Activated T-cell treated with anti-CD3 and anti-CD28 coated beads for 24 hours (primary cell): Measurements from ENCODE around the gene HNRNPM.

Experiments used
- DNase-seq: peaks from one replicate; pipeline ENCODE4 v3.0.0-alpha.2; 2020; ENCODE audit warnings: low read depth

Gene HNRNPM

DNA sequence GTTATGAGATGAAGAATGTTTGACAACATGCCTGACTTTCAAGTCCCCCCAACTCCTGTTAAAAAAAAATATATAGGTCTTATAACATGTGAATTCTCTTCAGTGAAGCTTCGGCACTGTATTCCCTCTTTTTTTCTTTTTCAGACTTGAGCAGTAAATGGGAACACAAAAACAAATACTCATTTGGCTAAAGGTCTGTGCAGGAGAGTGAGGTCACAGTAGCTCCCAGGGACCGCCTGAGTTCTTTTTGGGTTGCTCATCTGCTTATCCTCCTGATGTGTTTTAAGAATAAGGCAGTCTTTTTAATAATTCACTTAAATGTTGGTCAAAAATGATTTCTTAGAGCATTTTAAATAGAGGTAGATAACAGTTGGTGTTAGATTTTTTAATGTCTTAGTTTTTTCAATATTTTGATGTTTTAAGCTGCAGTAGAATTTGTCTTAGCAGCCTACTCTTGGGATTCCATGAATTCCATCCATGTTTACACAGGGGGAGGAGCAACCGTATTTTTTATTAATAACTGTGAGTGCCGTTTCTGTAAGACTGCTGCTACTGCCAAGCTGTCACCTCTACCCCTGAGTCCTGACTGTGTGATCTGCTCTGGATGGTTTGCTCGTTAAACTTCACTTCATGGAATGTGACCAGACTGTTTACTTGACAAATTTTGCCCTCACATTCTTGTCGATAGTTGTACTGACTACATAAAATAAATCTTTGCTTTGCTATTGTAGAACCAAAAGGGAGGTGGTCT lies 14.9 kb downstream of the HNRNPM start:
- DNase-seq: no peak

DNA sequence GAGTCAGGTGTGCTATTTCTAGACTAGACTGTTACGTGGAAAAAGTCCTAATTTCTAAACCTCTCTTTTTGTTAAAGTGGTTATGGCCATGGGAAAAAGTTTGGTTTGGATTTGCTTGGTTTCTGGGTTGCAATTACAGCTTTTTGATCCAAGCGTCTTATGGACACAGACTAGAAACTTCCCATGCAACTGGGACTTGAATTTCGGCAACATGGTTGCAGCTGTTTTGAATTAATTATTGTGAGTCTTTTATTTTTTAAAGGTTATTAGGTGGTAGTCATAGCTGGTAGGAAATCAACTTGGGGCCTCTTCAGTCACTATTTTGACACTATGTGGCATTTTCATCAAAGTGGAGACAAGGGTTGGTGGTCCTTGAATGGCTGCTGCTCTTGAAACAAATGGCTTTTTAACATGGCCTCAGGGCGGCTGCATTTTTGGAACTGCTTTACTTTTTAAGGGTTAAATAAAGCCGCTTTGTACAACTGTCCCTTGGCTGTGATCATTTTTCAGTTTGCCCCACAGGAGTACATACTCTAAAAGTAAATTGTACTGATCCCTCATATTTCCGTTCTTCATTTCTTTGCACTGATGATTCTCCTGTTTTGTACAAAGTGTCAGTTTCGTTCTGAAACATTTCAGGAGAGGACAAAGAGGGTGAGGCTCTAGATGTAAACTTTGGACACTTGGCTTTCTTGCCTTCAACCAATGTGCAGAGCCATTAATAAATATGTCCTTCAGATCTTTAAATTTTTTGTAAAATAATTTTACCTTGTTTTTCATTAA lies 15.9 kb downstream of the HNRNPM start:
- no peak for DNase-seq

DNA sequence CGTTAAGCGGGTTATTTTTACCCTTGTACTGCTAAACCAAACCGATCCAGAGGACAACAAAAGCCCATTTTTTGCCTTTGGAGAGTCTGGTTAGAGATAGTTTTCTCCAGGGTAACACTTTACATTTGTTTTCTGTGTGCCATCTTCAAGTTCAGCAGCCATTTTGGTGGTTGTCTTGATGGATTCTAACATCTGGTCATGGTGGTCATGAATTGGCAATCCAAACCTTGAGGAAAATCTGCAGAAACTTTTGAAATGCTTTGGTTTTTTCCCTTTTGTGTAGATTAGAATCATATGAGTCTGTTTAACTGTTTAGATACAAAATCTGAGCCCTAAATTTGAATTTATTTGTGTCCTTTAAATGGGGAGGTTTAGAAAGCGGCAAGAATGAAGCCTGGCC lies 16.6 kb downstream of the HNRNPM start:
- no peak for DNase-seq

DNA sequence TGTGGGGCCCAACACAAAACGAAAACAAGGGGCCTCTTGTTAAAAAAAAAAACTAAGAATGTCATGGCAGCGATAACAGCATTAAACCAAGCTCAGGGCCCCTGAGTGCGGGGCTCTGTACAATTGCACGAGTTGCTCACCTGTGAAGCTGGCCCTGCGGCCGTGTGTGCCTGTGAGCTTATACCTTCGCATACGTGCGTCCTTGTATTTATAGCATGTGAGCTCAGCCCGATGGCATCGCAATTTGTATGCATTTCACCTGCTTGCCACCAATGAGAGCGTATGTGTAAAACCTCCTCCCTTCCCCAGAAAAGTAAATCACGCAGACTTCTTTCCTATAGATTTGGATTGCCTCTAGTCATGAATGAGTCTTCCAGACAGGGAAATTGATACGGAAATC lies 17.1 kb downstream of the HNRNPM start:
- DNase-seq: no peak

DNA sequence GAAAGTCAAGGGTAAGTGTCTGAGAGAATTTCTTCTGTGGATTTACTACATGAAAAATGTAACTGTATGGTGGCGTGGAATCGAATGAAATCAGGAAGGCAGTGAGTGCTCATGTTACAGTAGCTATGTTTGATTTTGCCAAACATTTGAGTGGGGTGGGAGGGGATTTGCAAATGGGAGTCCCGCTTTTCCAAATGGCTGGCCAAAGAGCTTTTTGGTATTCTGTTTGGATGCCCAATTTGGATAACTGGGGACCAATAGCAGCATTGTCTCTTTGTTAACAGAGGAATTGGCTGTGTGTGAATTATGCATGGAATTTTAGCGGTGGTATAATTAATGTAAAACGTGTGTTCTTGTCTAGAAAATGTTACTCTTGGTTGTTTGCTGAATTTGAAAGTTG lies 17.8 kb downstream of the HNRNPM start:
- DNase-seq: no peak

DNA sequence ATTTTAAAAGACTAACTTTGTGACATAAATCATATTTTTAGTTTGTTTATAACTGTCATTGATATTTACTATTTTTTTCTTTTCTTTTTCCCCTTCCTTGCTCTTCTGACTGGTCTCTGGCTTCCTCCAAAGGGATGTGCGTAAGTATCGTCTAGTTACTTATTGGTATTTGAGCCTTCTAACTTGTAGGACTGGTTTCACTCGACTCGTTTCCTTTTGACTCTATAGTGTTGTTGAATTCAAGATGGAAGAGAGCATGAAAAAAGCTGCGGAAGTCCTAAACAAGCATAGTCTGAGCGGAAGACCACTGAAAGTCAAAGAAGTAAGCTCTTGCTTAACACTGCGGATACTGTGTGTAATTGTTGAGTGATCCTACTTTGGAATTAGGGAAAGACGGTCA lies 18.6 kb downstream of the HNRNPM start:
- no peak for DNase-seq

DNA sequence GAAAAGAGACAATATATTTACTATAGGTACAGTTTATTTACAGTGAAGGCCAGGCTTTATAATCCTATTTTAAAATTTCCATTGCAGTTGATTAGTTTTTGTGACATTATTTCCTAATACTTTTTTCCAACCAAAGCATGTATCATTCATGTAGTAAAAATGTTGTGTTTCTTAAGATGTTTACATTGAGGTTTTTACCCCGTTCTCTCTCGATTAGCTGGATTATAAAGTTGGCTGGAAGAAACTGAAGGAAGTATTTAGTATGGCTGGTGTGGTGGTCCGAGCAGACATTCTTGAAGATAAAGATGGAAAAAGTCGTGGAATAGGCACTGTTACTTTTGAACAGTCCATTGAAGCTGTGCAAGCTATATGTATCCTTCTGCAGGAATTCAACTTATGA lies 21.2 kb downstream of the HNRNPM start:
- DNase-seq: no peak

DNA sequence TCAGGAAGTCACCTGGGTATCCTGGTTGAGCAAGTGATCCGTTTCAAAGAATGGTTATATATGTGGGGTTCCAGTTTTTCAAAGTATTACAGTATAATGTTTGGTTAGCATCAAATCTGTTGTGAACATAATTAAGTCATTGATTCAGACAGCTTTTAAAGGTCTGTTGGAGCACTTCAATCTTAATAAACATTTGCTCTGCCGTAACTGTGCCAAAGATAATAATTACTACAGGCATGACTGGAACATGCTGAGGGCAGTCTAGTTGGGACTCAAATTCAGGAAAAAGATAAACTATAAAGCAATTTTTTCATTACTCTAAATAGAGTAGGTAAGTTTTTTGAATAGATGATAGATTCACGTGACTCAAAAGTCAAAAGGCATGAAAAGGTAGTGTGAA lies 23.3 kb downstream of the HNRNPM start:
- DNase-seq: no peak

DNA sequence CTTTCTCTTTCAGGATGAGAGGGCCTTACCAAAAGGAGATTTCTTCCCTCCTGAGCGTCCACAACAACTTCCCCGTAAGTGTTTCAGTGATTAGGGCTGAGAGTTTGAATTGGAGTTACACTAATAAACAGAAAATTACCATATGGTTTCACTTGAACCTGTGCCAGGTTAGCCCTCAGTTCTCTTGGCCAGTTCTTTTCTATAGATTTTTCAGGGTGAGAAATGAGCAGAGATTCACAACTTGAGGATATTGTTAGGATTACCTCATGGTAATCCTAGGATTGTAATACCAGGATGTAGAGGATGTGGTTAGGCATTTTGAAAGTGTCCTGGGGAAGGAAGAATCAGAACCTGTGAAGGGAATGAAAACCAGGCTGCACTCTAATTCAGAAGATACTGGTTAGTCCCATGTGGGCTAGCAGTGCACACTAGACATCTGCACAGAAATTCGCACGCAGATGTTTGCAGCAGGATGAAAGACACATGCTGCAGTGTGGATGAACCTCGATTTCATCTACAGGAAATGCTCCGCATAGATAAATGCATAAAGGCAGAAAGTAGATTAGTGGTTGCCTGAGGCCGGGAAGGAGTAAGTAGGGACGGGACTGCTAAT lies 24.1 kb downstream of the HNRNPM start:
- no peak for DNase-seq

DNA sequence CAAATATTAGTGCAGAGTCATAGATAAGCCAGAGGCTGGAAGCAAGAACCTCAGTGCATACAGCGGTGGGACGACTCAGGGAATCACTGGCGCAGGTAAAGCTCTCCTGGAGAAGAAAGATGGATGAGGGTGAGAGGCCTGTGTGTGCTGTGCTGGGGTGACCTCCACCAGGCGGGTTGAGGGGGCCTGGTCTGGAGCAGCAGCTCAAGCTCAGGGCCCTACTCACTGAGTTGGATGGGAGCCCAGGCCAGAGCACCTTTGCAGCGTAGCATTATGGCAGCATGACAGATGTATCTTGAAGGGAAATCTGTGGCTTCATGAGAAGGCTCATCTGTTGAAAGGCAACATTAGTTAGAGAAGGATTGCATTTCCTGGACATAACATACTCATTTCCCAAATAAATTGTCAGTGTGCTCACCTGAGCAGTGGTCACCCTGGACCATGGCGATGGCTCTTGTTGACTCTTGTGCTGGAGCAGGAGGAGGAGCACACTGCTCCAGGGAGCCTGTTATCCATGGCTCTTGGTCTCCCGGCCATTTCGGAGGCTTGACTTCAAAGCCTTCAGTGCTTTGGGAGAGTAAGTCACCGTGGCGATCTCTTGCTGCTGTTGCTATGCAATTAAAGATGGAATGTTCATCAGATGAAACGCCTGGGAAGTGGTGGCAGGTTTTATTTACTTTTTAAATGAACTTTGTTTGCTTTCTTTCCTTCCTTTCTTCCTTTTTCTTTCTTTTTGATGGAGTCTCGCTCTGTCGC lies 25.0 kb downstream of the HNRNPM start:
- DNase-seq: no peak

DNA sequence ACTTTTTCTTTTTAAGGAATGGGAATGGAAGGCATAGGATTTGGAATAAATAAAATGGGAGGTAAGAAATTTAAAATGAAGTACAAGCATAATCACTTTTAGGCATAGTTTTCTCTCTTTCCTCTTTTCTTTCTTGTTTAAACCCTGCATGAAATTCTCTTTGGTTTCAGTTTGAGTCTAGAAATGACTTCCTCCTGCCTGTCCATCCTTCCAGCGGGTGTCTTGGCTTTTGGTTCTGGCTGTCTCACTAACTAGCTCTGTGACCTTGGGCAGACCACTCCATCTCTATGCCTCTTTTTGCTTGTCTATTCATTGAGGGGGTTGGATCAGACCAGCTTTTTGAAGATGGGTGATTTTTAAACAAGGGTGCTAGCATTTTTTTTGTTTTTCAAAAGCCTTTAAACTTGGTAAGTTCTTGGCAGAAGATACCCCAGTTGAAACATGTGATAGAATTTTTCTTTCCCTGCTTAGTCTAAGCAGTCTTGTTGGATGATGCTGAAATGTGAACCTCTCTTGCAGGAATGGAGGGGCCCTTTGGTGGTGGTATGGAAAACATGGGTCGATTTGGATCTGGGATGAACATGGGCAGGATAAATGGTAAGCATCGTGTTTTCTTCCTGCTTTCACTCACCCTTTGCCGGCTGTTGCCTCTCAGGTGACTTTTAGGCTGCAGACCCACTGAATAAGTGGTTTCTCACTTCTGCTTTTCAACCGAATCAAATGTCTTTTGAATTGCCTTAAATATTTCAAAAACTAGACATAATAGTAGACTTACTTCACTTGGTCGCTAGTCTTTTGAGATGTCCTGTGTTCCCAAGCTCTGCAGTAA lies 29.1 kb downstream of the HNRNPM start:
- no peak for DNase-seq

DNA sequence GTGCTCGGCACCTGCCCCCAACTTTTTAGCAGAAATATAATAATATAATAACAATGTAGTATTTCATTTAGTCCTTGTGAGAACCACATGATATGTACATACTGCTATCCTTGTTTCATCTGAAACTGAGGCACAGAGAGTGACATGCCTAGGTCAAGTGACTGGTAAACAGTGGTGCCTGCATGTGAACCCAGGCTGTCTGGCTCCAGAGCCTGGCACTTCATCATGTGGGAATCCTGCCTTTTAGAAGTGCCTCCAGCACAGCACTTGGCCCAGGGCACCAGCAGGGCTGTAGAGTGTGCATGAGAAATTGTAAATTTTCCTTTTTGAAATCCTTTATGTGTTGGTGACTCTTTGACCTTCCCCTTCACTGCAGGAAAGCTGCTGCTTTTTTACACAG lies 30.2 kb downstream of the HNRNPM start:
- no peak for DNase-seq

DNA sequence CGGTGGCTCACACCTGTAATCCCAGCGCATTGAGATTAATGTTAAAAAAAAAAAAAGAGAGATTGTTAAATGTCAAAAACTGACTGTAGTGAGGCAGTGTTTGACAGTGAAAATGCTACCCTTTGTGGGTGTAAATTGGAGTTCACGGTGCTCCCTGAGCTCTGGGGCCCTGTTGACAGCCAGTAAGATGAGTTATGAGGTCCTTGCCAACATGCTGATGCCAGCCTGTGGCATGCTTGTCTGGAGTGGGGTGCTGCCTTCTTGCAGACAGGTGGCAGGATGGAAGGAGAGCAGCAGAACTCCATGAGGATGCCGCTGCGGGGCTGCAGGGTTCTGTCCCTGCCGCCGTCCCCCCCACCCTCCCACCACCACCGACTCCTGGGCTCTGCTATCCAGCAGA lies 31.7 kb downstream of the HNRNPM start:
- DNase-seq: no peak

DNA sequence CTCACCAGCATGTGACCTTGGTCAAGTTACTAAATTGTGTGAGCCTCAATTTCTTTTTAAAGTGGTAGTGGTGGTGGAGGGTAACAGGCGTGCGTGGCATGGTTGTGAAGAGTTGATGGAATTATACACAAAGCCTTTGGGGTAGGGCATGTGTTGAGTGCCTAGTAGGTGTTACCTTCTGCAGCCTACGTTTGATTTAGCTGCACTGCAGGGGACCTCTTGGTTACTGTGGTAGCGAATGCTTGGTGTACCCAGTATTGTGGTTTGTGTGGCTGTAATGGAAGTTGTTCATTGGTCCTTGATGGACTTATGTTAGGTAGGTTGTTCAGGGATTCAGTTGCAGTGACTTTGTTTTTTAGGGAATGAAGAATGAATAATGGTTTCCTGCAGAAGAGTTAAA lies 33.1 kb downstream of the HNRNPM start:
- no peak for DNase-seq

DNA sequence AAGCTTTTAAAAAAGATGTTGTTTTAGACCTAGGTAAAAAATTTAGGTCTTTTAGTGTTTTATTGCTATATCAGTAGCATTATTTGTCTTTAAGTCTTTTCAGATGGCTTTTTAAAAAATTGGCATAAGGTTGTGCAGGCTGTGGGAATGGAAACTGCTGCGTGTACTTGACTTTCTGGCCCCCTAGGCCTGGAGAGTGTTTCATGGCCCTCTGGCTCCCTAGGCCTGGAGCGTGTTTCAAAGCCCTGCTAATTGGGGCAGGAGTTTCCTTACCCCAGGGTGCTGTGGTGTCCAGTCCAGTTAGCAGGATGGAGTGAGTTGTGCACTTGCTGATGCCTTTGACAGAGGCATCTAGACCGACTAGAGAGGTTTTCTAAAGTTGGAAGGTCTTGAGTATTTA lies 33.8 kb downstream of the HNRNPM start:
- no peak for DNase-seq

DNA sequence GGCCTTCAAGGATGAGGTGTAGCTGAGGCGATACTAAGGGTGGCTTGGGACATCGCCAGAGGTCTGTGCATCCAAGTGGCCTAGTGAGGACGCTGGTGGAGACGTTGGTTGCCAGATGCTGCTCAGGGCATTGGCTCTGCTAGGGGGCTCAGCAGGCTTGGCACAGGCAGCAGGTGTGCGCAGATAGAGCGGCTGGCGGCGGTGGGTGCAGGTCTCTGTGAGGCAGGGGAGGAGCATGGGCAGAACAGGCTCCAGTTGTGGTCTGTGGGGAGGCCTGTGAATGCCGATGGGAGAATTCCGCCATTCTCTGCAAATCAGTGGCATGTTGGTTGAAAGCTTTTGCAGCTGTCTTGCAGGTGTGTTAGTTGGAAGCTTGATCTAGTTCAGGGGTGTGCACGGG lies 36.4 kb downstream of the HNRNPM start:
- DNase-seq: no peak

DNA sequence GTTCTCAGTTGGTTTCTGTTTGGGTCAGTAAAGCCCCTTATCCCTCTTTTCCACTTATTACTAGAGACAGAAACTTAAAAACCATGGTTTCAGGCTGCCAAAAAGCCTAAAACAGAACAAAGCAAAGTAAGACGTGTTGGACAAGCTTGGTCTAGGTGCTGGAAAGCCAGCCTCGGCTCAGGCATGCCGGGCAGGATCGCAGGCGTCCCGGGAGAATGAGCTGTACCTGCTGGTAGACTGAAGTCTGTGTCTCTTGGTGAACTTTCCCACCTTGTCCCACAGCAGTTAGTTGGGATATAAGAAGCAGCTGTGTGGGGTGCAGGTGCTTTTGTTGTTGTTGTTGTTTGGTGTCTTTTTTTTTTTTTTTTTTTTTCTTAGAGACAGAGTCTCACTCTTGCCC lies 36.8 kb downstream of the HNRNPM start:
- DNase-seq: no peak

DNA sequence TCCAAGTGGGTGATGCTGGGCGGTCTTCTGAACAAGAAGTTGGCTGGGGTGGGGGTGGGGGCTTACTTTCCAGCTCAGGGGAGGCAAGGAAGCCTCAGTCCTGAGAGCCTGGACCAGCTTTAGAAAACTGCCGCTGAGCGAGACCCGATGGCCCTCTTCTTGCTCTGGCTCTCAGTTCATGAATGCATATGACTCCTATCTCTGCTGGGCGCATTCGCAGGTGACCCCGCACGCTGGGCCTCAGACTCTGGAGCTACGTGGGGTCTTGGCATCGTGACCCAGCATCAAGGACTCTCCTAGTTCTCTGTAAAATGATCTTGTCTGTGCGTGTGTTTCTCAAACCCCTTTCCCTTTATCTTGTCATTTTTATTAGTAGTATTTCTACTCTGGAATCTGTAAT lies 37.9 kb downstream of the HNRNPM start:
- DNase-seq: no peak

DNA sequence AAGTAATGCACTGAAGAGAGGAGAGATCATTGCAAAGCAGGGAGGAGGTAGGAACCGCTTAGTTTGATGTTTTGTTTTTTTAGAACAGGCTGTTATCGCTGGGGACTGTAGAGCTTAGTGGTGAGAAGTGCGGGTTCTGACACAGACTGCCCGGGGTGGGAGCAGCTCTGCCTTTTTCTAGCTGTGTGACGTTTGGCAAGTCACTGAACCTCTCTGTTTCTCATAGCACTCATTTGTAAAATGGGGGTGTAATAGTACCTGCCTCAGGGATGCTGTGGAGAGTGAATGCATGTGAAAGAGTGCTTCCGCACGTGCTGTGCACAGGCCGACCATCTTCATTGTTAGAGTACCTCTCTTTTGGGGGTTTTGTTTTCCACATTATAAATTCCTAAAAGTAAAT lies 38.4 kb downstream of the HNRNPM start:
- DNase-seq: no peak

DNA sequence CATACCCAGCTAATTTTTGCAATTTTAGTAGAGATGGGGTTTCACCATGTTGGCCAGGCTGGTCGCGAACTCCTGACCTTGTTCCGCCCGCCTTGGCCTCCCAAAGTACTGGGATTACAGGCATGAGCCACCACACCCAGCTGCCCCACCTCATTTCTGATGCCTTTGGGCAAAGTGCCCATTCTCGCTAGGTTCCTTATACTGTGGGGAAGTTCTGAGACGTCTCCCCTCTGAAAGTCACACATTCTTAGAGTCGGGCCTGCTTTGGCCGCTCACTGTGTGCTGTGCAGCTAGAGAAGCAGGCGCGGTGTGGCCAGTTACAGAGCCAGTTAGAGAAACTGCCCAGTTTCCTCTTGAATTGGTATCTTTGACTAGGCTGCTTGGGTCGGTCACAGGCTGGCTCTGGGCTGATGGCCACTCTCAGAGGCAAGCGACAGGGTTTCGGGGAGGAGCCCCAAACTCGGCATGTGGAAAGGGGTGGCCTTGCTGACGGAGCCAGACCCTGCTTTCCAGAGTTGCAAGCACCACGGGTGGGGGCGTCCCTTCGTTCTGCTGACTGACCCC lies 39.6 kb downstream of the HNRNPM start:
- DNase-seq: no peak
